K562 (cell line): ENCODE data around the gene TARBP2. TPM values are rescaled to one million over a fixed set of nuclear protein-coding genes. Genes with fewer than 3 reads are reported as not detected.

ENCODE experiments used
- ATF7 ChIP-seq: fragments of 450-650 bp; IDR thresholded peaks from 2 replicates; pipeline ENCODE4 v1.7.1; 2014; ENCODE audit warnings: mild to moderate bottlenecking, moderate library complexity
- DDX20 ChIP-seq: fragments of 450-650 bp; IDR thresholded peaks from 2 replicates; pipeline ENCODE4 v1.6.1; 2016; ENCODE audit warnings: missing genetic modification characterization, low read depth, mild to moderate bottlenecking, missing compliant biosample characterization, moderate library complexity
- FOXJ3 ChIP-seq: sonication (generic); formaldehyde crosslinking; IDR thresholded peaks from 2 replicates; pipeline ENCODE4 v1.4.0; 2020; ENCODE audit warnings: mild to moderate bottlenecking, missing genetic modification reagents
- GATA2 ChIP-seq: sonication (generic); formaldehyde crosslinking; IDR thresholded peaks from 2 replicates; pipeline ENCODE4 v1.4.0; 2020; ENCODE audit warnings: mild to moderate bottlenecking, missing genetic modification reagents
- HDAC6 ChIP-seq: IDR thresholded peaks from 2 replicates; pipeline ENCODE4 v1.6.1; 2012; ENCODE audit warnings: low read depth, mild to moderate bottlenecking, control low read depth, inconsistent platforms, low read length, moderate library complexity
- HLTF ChIP-seq: fragments of 450-650 bp; IDR thresholded peaks from 2 replicates; pipeline ENCODE4 v1.6.1; 2016
- HSF4 ChIP-seq: fragments of 250-450 bp; sonication (Bioruptor Pico); IDR thresholded peaks from 2 replicates; pipeline ENCODE4 v2.1.2; 2022; ENCODE audit warnings: mild to moderate bottlenecking, moderate library complexity, borderline replicate concordance
- JUNB ChIP-seq: fragments of 450-650 bp; formaldehyde crosslinking; conservative IDR thresholded peaks from 2 replicates; pipeline ENCODE4 v1.4.0; 2020; ENCODE audit warnings: mild to moderate bottlenecking
- KDM2B ChIP-seq: fragments of 250-450 bp; sonication (Bioruptor Pico); IDR thresholded peaks from 2 replicates; pipeline ENCODE4 v1.8.0; 2021; ENCODE audit warnings: mild to moderate bottlenecking, moderate library complexity
- NR2C2 ChIP-seq, 2 experiments: fragments of 200-800 bp in 1 of 2; sonication (Bioruptor generic) in 1 of 2; sonication (generic) in 1 of 2; formaldehyde crosslinking in 1 of 2; IDR thresholded peaks; 2 replicates each; pipeline versions ENCODE4 v1.6.1 to v1.8.0; 2016 to 2022; ENCODE audit warnings: mild to moderate bottlenecking in 1 of 2, missing compliant biosample characterization in 1 of 2, missing genetic modification characterization in 1 of 2, missing genetic modification reagents in 1 of 2
- PRMT5 ChIP-seq: sonication (generic); formaldehyde crosslinking; IDR thresholded peaks from 2 replicates; pipeline ENCODE4 v1.5.0; 2020; ENCODE audit warnings: missing genetic modification reagents
- RHOXF2B ChIP-seq: fragments of 250-450 bp; sonication (Bioruptor Pico); conservative IDR thresholded peaks from 2 replicates; pipeline ENCODE4 v1.5.1; 2021
- SMARCB1 ChIP-seq: IDR thresholded peaks from 2 replicates; pipeline ENCODE4 v1.6.1; 2011; ENCODE audit warnings: improper control_type of control experiment, low read depth; ENCODE audit not compliant: insufficient read length
- polyA plus RNA-seq, 8 experiments: library from polyadenylated mRNA; depleted of rRNA in 4 of 8; stranded (reverse) in 5 of 8; unstranded in 3 of 8; fragments of >200 nt; fragmentation: Nextera tagmentation in 2 of 8; fragmentation: Illumina TruSeq in 1 of 8; extraction: Ambion mirVana in 2 of 8; extraction: Trizol in 1 of 8; gene quantifications; 2 replicates each; pipeline versions ENCODE4 v1.2.1 to v1.2.3, GENCODE V29; 2011 to 2014; ENCODE audit warnings: inconsistent platforms in 1 of 8, missing spikeins in 1 of 8
- total RNA-seq, 7 experiments: library from RNA; depleted of rRNA in 6 of 7; stranded (reverse); fragments of >200 nt in 6 of 7; fragmentation: Illumina TruSeq in 2 of 7; extraction: Trizol in 2 of 7; gene quantifications; 2 replicates each; pipeline versions ENCODE4 v1.2.1 to v1.2.3, GENCODE V29; 2011 to 2021; ENCODE audit warnings: low replicate concordance in 1 of 7
- TF ChIP-seq, protein P1 (sequence below), 2 experiments: fragments of 450-650 bp; IDR thresholded peaks; 2 replicates each; pipeline ENCODE4 v1.6.1; 2018; ENCODE audit warnings: mild to moderate bottlenecking in 2 of 2, low read depth in 1 of 2; ENCODE audit not compliant: partially characterized antibody in 2 of 2
- TF ChIP-seq, protein P2 (sequence below): fragments of 250-450 bp; sonication (Bioruptor Pico); IDR thresholded peaks from 2 replicates; pipeline ENCODE4 v1.8.0; 2021; ENCODE audit warnings: moderate library complexity, mild to moderate bottlenecking, inconsistent platforms
- TF ChIP-seq, protein P3 (sequence below), 2 experiments: fragments of 250-450 bp in 1 of 2; fragments of 450-650 bp in 1 of 2; sonication (Bioruptor Pico) in 1 of 2; IDR thresholded peaks; 2 replicates each; pipeline versions ENCODE4 v1.6.1 to v1.8.0; 2016 to 2021; ENCODE audit warnings: mild to moderate bottlenecking in 2 of 2, moderate library complexity in 2 of 2, missing compliant biosample characterization in 1 of 2, missing genetic modification characterization in 1 of 2
- TF ChIP-seq, protein P4 (sequence below): IDR thresholded peaks from 2 replicates; pipeline ENCODE4 v1.6.1; 2014; ENCODE audit warnings: antibody characterized with exemption

Gene TARBP2
- total and polyA plus RNA-seq, 9 of the 15 experiments (the other 6 are each of a cell fraction or from before 2014, with no cell fraction given) = 5.6 to 69.0 (median 44.6) TPM

DNA sequence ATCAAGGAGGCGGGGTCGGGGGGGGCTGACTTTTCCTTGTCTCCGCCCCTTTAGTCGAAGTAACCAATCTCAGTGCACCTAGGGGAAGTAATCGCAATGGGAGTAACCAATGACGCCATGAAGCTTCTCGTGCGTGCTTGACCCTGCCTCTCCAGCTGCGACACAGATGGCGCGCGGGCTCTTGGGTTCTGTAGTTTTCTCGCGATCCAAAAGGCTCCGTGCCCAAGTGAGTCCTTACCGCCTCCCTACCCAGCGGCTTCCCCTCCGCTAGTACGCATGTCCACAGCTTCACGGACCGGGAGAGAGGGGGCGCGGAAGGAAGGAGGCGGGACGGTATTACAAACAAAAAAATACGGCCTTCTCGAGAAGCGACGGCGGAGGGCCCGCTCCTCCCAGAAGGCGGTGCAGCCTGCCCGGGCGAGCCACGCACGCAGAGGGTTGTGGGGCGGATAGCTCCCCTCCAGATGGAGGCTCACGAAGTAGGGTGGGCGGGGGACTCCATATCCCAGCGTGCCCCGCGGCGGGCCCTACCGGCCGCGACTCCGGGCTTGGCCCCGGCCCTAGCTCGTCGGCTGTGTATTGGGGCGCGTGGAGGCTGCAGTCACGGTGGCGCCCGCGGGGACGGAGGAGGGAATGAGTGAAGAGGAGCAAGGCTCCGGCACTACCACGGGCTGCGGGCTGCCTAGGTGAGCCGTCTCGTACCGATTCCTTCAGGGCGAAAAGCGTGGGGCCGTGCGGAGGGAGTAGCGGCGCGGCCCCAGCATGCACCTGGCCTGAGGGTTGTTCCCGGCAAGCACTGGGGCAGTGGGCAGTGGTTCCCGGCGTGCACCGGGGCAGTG, at the start of gene TARBP2 (continued):
- no peak for TF ChIP-seq JUNB (CRISPR knock-in tag)
- TF ChIP-seq, protein P1, sequence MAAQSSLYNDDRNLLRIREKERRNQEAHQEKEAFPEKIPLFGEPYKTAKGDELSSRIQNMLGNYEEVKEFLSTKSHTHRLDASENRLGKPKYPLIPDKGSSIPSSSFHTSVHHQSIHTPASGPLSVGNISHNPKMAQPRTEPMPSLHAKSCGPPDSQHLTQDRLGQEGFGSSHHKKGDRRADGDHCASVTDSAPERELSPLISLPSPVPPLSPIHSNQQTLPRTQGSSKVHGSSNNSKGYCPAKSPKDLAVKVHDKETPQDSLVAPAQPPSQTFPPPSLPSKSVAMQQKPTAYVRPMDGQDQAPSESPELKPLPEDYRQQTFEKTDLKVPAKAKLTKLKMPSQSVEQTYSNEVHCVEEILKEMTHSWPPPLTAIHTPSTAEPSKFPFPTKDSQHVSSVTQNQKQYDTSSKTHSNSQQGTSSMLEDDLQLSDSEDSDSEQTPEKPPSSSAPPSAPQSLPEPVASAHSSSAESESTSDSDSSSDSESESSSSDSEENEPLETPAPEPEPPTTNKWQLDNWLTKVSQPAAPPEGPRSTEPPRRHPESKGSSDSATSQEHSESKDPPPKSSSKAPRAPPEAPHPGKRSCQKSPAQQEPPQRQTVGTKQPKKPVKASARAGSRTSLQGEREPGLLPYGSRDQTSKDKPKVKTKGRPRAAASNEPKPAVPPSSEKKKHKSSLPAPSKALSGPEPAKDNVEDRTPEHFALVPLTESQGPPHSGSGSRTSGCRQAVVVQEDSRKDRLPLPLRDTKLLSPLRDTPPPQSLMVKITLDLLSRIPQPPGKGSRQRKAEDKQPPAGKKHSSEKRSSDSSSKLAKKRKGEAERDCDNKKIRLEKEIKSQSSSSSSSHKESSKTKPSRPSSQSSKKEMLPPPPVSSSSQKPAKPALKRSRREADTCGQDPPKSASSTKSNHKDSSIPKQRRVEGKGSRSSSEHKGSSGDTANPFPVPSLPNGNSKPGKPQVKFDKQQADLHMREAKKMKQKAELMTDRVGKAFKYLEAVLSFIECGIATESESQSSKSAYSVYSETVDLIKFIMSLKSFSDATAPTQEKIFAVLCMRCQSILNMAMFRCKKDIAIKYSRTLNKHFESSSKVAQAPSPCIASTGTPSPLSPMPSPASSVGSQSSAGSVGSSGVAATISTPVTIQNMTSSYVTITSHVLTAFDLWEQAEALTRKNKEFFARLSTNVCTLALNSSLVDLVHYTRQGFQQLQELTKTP (IDR thresholded peaks at IDR 0.05; ENCODE audit: low read depth in 1 of 2, partially characterized antibody in 2 of 2) = peak in 1 of 2 experiments; percentile 98
- peak; percentile 77; the same call in 1 of the 2 replicates for TF ChIP-seq NR2C2 (CRISPR knock-in tag; IDR thresholded peaks at IDR 0.05)
- TF ChIP-seq NR2C2 (tag; IDR thresholded peaks at IDR 0.05) = peak; percentile 96
- TF ChIP-seq, protein P2, sequence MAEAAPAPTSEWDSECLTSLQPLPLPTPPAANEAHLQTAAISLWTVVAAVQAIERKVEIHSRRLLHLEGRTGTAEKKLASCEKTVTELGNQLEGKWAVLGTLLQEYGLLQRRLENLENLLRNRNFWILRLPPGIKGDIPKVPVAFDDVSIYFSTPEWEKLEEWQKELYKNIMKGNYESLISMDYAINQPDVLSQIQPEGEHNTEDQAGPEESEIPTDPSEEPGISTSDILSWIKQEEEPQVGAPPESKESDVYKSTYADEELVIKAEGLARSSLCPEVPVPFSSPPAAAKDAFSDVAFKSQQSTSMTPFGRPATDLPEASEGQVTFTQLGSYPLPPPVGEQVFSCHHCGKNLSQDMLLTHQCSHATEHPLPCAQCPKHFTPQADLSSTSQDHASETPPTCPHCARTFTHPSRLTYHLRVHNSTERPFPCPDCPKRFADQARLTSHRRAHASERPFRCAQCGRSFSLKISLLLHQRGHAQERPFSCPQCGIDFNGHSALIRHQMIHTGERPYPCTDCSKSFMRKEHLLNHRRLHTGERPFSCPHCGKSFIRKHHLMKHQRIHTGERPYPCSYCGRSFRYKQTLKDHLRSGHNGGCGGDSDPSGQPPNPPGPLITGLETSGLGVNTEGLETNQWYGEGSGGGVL (CRISPR knock-in tag) = no peak
- peak; percentile 82; the same call in 1 of the 2 replicates for TF ChIP-seq HSF4 (CRISPR knock-in tag)
- no peak for TF ChIP-seq SMARCB1
- peak; percentile 3; the same call in 1 of the 2 replicates for TF ChIP-seq KDM2B (CRISPR knock-in tag)
- no peak for TF ChIP-seq FOXJ3 (CRISPR knock-in tag)
- TF ChIP-seq, protein P3, sequence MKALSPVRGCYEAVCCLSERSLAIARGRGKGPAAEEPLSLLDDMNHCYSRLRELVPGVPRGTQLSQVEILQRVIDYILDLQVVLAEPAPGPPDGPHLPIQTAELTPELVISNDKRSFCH (CRISPR knock-in tag; IDR thresholded peaks at IDR 0.05) = no peak
- TF ChIP-seq, protein P3 (tag; IDR thresholded peaks at IDR 0.05) = peak; percentile 39; the same call in 1 of the 2 replicates
- no peak for TF ChIP-seq PRMT5 (CRISPR knock-in tag)
- TF ChIP-seq RHOXF2B (CRISPR knock-in tag) = no peak
- TF ChIP-seq DDX20 (tag) = no peak
- TF ChIP-seq, protein P4, sequence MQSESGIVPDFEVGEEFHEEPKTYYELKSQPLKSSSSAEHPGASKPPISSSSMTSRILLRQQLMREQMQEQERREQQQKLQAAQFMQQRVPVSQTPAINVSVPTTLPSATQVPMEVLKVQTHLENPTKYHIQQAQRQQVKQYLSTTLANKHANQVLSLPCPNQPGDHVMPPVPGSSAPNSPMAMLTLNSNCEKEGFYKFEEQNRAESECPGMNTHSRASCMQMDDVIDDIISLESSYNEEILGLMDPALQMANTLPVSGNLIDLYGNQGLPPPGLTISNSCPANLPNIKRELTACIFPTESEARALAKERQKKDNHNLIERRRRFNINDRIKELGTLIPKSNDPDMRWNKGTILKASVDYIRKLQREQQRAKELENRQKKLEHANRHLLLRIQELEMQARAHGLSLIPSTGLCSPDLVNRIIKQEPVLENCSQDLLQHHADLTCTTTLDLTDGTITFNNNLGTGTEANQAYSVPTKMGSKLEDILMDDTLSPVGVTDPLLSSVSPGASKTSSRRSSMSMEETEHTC = no peak
- TF ChIP-seq HDAC6 = no peak
- no peak; the same call in 1 of the 2 replicates for TF ChIP-seq HLTF
- no peak for TF ChIP-seq GATA2 (CRISPR knock-in tag)
- TF ChIP-seq ATF7 = peak; percentile 95
